Common myeloid progenitor, CD34-positive (primary cell): Measurements from ENCODE around the gene RSPH1.

Source experiments
- CTCF ChIA-PET: fragments of 350-600 bp; sonication (Branson Sonifier 250); formaldehyde crosslinking; loops from one replicate; lab custom pipeline; 2021; ENCODE audit warnings: antibody characterized with exemption; lab: Charles Lee
- POLR2A ChIA-PET: fragments of 350-600 bp; sonication (Branson Sonifier 250); formaldehyde crosslinking; loops from one replicate; lab custom pipeline; 2021; ENCODE audit warnings: antibody characterized with exemption; lab: Charles Lee
- DNase-seq, 3 donors: peaks; one replicate each; pipeline versions ENCODE4 v3.0.0 to v3.0.0-alpha.2; 2013
- H3K27ac ChIP-seq, 2 experiments: 1 replicate in 1 of 2; 2 replicates in 1 of 2; pipeline ENCODE4 v1.7.0; 2013; ENCODE audit warnings: inconsistent platforms in 2 of 2, low read length in 2 of 2, mild to moderate bottlenecking in 2 of 2, low read depth in 1 of 2, moderate library complexity in 1 of 2; ENCODE audit not compliant: severe bottlenecking in 2 of 2, insufficient read depth in 1 of 2, poor library complexity in 1 of 2
- H3K27me3 ChIP-seq, 5 experiments: replicated peaks in 2 of 5; 1 replicate in 3 of 5; 2 replicates in 2 of 5; pipeline versions ENCODE4 v1.6.1 to v1.7.0; 2013; ENCODE audit warnings: low read length in 4 of 5, mild to moderate bottlenecking in 2 of 5, moderate library complexity in 2 of 5, inconsistent platforms in 1 of 5; ENCODE audit not compliant: insufficient read depth in 5 of 5, control insufficient read depth in 4 of 5
- H3K36me3 ChIP-seq, 4 experiments: 1 replicate in 2 of 4; 2 replicates in 2 of 4; pipeline versions ENCODE4 v1.6.1 to v1.7.0; 2013; ENCODE audit warnings: low read length in 3 of 4, control low read depth in 1 of 4, mild to moderate bottlenecking in 1 of 4; ENCODE audit not compliant: control insufficient read depth in 4 of 4, insufficient read depth in 4 of 4
- H3K4me1 ChIP-seq, 4 experiments: 1 replicate in 3 of 4; 2 replicates in 1 of 4; pipeline versions ENCODE4 v1.6.1 to v1.7.1; 2013; ENCODE audit warnings: low read length in 3 of 4, mild to moderate bottlenecking in 3 of 4, control low read depth in 1 of 4, inconsistent platforms in 1 of 4, moderate library complexity in 1 of 4; ENCODE audit not compliant: control insufficient read depth in 4 of 4, insufficient read depth in 4 of 4; ENCODE audit errors: control extremely low read depth in 1 of 4
- H3K4me3 ChIP-seq, 7 experiments: 1 replicate in 4 of 7; 2 replicates in 3 of 7; pipeline versions ENCODE4 v1.5.1 to v1.7.0; 2013; ENCODE audit warnings: mild to moderate bottlenecking in 7 of 7, low read length in 6 of 7, moderate library complexity in 6 of 7, inconsistent platforms in 2 of 7, low read depth in 2 of 7, control low read depth in 1 of 7; ENCODE audit not compliant: insufficient read depth in 4 of 7, control insufficient read depth in 1 of 7; ENCODE audit errors: extremely low read depth in 1 of 7
- H3K9me3 ChIP-seq, 5 experiments: 1 replicate in 4 of 5; 2 replicates in 1 of 5; pipeline versions ENCODE4 v1.6.1 to v1.7.1; 2013; ENCODE audit warnings: low read length in 4 of 5, mild to moderate bottlenecking in 2 of 5, inconsistent platforms in 1 of 5, low read depth in 1 of 5, moderate library complexity in 1 of 5; ENCODE audit not compliant: control insufficient read depth in 4 of 5, insufficient read depth in 2 of 5; ENCODE audit errors: control extremely low read depth in 1 of 5
- WGBS: methylation state at CpG from one replicate; pipeline ENCODE4 v1.1.5; 2013; ENCODE audit not compliant: insufficient coverage; 5-methylcytosine and 5-hydroxymethylcytosine counted together

Gene RSPH1

GRCh38 chr21:42454786-42455185 lies 41.2 kb downstream of the RSPH1 start:
- no peak overlapping the region for H3K4me3 ChIP-seq
- WGBS: 85% methylated on average over 7 of the region's 9 CpGs
- H3K27me3 ChIP-seq: no peaks in the 10 kb centered on the region
- CTCF ChIA-PET: interaction anchor here (0.6 to 7.0 kb wide), 14 partner anchors 12 to 291 kb away, joined by 3 to 36 read pairs (median 3); no protein-coding TSS in a partner anchor
- POLR2A ChIA-PET: interaction anchor here (0.8 kb wide), 1 partner anchor 14 kb away, joined by 3 read pairs; no protein-coding TSS in a partner anchor
- H3K4me1 ChIP-seq: peaks cover 5 to 60% (median 41%) of the 10 kb centered on the region in 4 experiments
- no peak overlapping the region for H3K27ac ChIP-seq
- H3K36me3 ChIP-seq: no peaks in the 10 kb centered on the region
- no peaks in the 10 kb centered on the region for H3K9me3 ChIP-seq
- DNase-seq: no peak

GRCh38 chr21:42453986-42454570 lies 41.9 kb downstream of the RSPH1 start:
- Histone ChIP-seq H3K27ac (no peak overlapping the region), H3K4me3 (no peak overlapping the region), H3K27me3 (no peaks in the 10 kb centered on the region), H3K4me1 (peaks cover 5 to 54% (median 38%) of the 10 kb centered on the region in 4 experiments), H3K36me3 (no peaks in the 10 kb centered on the region), H3K9me3 (no peaks in the 10 kb centered on the region)
- WGBS: 95% methylated on average over 17 of the region's 19 CpGs
- DNase-seq: no peak
- CTCF ChIA-PET: interaction anchor here (0.9 to 7.0 kb wide), 8 partner anchors 13 to 178 kb away, joined by 3 to 37 read pairs (median 4); no protein-coding TSS in a partner anchor
- POLR2A ChIA-PET: no interaction called here

- Histone ChIP-seq H3K27me3 (no peaks in the 10 kb centered on the region), H3K4me3 (peak overlapping the region in 1 of 7 experiments; percentile 35), H3K36me3 (no peaks in the 10 kb centered on the region), H3K4me1 (peaks cover 5 to 49% (median 37%) of the 10 kb centered on the region in 4 experiments), H3K9me3 (no peaks in the 10 kb centered on the region), H3K27ac (no peak overlapping the region)
- DNase-seq: peak in 1 of 3 donors; percentile 28
- ChIA-PET POLR2A (interaction anchor here (1.4 kb wide), 1 partner anchor 8 kb away, joined by 3 read pairs; no protein-coding TSS in a partner anchor), CTCF (interaction anchor here (0.9 to 7.0 kb wide), 9 partner anchors 11 to 177 kb away, joined by 3 to 37 read pairs (median 4); no protein-coding TSS in a partner anchor)
- WGBS: 45% methylated on average over 17 of the region's 18 CpGs
These were observed 42.6 kb downstream of the RSPH1 start for GRCh38 chr21:42453224-42453985.

- H3K36me3 ChIP-seq: no peaks in the 10 kb centered on the region
- WGBS: 97% methylated on average over 19 of the region's 22 CpGs
- peaks cover 5 to 49% (median 37%) of the 10 kb centered on the region in 4 experiments for H3K4me1 ChIP-seq
- peak overlapping the region in 1 of 7 experiments; percentile 35 for H3K4me3 ChIP-seq
- POLR2A ChIA-PET: interaction anchor here (1.1 to 1.4 kb wide), 2 partner anchors 9 to 11 kb away, joined by 3 read pairs; no protein-coding TSS in a partner anchor
- H3K27me3 ChIP-seq: no peaks in the 10 kb centered on the region
- CTCF ChIA-PET: interaction anchor here (0.8 to 7.0 kb wide), 12 partner anchors 12 to 335 kb away, joined by 3 to 37 read pairs (median 4); no protein-coding TSS in a partner anchor
- H3K9me3 ChIP-seq: no peaks in the 10 kb centered on the region
- H3K27ac ChIP-seq: no peak overlapping the region
- no peak for DNase-seq
These were observed 43.4 kb downstream of the RSPH1 start for GRCh38 chr21:42452401-42453223.

GRCh38 chr21:42451941-42452340 lies 44.1 kb downstream of the RSPH1 start:
- no peak for DNase-seq
- ChIA-PET CTCF (interaction anchor here (0.7 to 7.0 kb wide), 9 partner anchors 17 to 334 kb away, joined by 3 to 37 read pairs (median 4); no protein-coding TSS in a partner anchor), POLR2A (interaction anchor here (1.1 to 1.4 kb wide), 2 partner anchors 10 to 11 kb away, joined by 3 read pairs; no protein-coding TSS in a partner anchor)
- Histone ChIP-seq H3K27me3 (no peaks in the 10 kb centered on the region), H3K36me3 (no peaks in the 10 kb centered on the region), H3K4me3 (no peak overlapping the region), H3K4me1 (peaks cover 5 to 49% (median 37%) of the 10 kb centered on the region in 4 experiments), H3K9me3 (no peaks in the 10 kb centered on the region), H3K27ac (no peak overlapping the region)
- WGBS: 91% methylated on average over 7 of the region's 9 CpGs

- ChIA-PET CTCF (interaction anchor here (0.6 to 6.2 kb wide), 6 partner anchors 13 to 138 kb away, joined by 3 to 37 read pairs (median 3); no protein-coding TSS in a partner anchor), POLR2A (no interaction called here)
- no peak overlapping the region for H3K27ac ChIP-seq
- peaks cover 5 to 37% (median 24%) of the 10 kb centered on the region in 4 experiments for H3K4me1 ChIP-seq
- 100% methylated on average over 1 of the region's 3 CpGs for WGBS
- H3K27me3 ChIP-seq: no peaks in the 10 kb centered on the region
- no peak for DNase-seq
- H3K9me3 ChIP-seq: no peaks in the 10 kb centered on the region
- no peaks in the 10 kb centered on the region for H3K36me3 ChIP-seq
- H3K4me3 ChIP-seq: no peak overlapping the region
These were observed 47.3 kb downstream of the RSPH1 start for GRCh38 chr21:42448686-42449085.
